Psoas muscle (tissue), 8 donors: ENCODE measurements around the gene ZNF750. TPM values are rescaled to one million over a fixed set of nuclear protein-coding genes. Genes with fewer than 3 reads are reported as not detected.

ENCODE experiments used
- ATAC-seq, 4 donors: fragments of 200-7000 bp; cut with Tn5 transposase; one replicate each; pipeline ENCODE4 v1.9.1; 2020; ENCODE audit warnings: moderate library complexity in 3 of 4, mild to moderate bottlenecking in 2 of 4
- DNase-seq, 2 donors: peaks; one replicate each; pipeline ENCODE4 v3.0.0-alpha.2; 2020
- H3K27ac ChIP-seq: fragments of 200-600 bp; one replicate; pipeline ENCODE4 v1.8.0; 2022
- H3K27me3 ChIP-seq, 3 donors: fragments of 200-600 bp in 1 of 3; one replicate each; pipeline versions ENCODE4 v1.6.1 to v1.8.0; 2013 to 2022; ENCODE audit warnings: low read length in 2 of 3, mild to moderate bottlenecking in 2 of 3, moderate library complexity in 1 of 3; ENCODE audit not compliant: insufficient read depth in 3 of 3
- H3K36me3 ChIP-seq, 2 donors: fragments of 200-600 bp in 1 of 2; one replicate each; pipeline versions ENCODE4 v1.6.1 to v1.8.0; 2013 to 2022; ENCODE audit warnings: low read depth in 1 of 2, mild to moderate bottlenecking in 1 of 2, moderate library complexity in 1 of 2; ENCODE audit not compliant: insufficient read depth in 1 of 2
- H3K4me1 ChIP-seq: fragments of 200-600 bp; one replicate; pipeline ENCODE4 v1.8.0; 2022
- H3K4me3 ChIP-seq: fragments of 200-600 bp; one replicate; pipeline ENCODE4 v1.8.0; 2022; ENCODE audit warnings: mild to moderate bottlenecking
- H3K9me3 ChIP-seq: fragments of 200-600 bp; one replicate; pipeline ENCODE4 v1.8.0; 2022
- WGBS, 3 donors: extraction: QIAGEN DNeasy Blood & Tissue Kit; methylation state at CpG; one replicate each; pipeline versions ENCODE4 v1.1.6 to v1.1.7; 2013; 5-methylcytosine and 5-hydroxymethylcytosine counted together
- intact Hi-C, 2 donors: fragments of 100-400 bp; cut with DNase I; formaldehyde crosslinking; loops; one replicate each; pipeline versions ENCODE4 v1.11.0 to v1.14.2; 2022
- polyA plus RNA-seq, 3 donors: library from polyadenylated mRNA; stranded (reverse); fragments of 200-250 nt; gene quantifications; one replicate each; pipeline ENCODE4 v1.2.3, GENCODE V29; 2013
- total RNA-seq, 4 donors: library from RNA; stranded (reverse); fragmentation: NEBNext Ultra II Directional in 2 of 4; extraction: Animal tissue kit (Norgen Biotek cat#: 25700) in 2 of 4; gene quantifications; one replicate each; pipeline versions ENCODE4 v1.2.1 to v1.2.4, GENCODE V29; 2021 to 2023
- TF ChIP-seq, protein P1 (sequence below): fragments of 200-600 bp; IDR thresholded peaks from one replicate; pipeline ENCODE4 v1.8.0; 2022; ENCODE audit warnings: antibody characterized with exemption
- donor health status: healthy with polysubstance abuse.
- donor health status: DM: no; HTN: no; CAD: no; lungs with moderate emphysema.
- donor health status: Bipolar disorder and iron deficiency.
- donor health status: healthy.
- donor health status: DM: yes; HTN: yes; CAD: no.
- donor health status: DM: no; HTN: no; CAD: no.
- donor health status: DM: no; HTN: no; CAD: no.
- donor health status: DM: yes; HTN: yes; CAD: no.

The ZNF750 gene
- total and polyA plus RNA-seq, 7 donors: 0.79 to 6.3 (median 2.2) TPM; not detected in 1

DNA sequence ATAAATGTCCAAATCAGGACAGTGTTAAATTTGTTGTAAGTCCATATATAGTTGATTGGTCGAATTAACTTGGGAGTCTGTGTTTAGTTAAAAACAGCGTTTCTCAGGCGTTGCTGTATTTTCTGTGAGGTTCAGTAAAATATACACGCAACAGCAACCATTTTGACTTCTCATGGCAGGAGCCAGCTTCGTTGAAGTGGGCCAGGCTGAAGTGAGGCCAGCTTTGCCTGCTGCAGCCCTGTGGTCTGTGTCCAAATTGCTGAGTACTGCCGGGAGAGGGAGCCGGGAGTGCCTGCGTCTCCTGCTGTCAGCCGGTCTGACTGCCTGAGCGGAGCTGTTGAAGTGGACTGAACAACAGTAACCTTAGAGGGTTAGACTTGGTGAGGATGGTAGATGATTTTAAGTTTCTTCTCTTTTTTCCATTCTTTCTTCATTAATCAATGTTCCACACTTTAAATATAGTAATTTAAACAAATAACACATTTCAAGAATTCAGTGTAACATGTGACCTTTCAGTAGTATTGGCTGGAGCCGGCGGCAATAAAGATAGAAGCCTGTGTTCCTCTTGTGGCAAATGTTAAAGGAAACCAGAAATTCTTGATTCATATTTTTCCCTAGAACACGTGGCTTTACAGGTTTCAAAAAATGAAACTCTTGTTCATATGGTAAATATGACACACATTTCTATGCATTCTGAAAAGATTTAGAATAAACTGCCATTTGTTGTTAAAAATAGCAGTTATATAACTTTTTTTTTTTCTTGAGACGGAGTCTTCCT is 37.0 kb upstream of the ZNF750 start:
- no peaks in the 10 kb centered on the region for H3K27me3 ChIP-seq
- H3K27ac ChIP-seq: peak overlapping the region; percentile 82
- ATAC-seq (peak; percentile 92 to 97 (median 94)), DNase-seq (peak; percentile 82 to 91)
- TF ChIP-seq, protein P1, sequence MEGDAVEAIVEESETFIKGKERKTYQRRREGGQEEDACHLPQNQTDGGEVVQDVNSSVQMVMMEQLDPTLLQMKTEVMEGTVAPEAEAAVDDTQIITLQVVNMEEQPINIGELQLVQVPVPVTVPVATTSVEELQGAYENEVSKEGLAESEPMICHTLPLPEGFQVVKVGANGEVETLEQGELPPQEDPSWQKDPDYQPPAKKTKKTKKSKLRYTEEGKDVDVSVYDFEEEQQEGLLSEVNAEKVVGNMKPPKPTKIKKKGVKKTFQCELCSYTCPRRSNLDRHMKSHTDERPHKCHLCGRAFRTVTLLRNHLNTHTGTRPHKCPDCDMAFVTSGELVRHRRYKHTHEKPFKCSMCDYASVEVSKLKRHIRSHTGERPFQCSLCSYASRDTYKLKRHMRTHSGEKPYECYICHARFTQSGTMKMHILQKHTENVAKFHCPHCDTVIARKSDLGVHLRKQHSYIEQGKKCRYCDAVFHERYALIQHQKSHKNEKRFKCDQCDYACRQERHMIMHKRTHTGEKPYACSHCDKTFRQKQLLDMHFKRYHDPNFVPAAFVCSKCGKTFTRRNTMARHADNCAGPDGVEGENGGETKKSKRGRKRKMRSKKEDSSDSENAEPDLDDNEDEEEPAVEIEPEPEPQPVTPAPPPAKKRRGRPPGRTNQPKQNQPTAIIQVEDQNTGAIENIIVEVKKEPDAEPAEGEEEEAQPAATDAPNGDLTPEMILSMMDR: peak; percentile 52
- H3K4me3 ChIP-seq: peak overlapping the region; percentile 23
- H3K36me3 ChIP-seq: peaks cover 0 to under 1% of the 10 kb centered on the region in 2 donors
- no peaks in the 10 kb centered on the region for H3K9me3 ChIP-seq
- WGBS, 3 donors: 16 to 20% (median 18%) methylated on average over 14 of the region's 14 CpGs
- intact Hi-C loops: no loop called here
- H3K4me1 ChIP-seq: peaks cover 29% of the 10 kb centered on the region

DNA sequence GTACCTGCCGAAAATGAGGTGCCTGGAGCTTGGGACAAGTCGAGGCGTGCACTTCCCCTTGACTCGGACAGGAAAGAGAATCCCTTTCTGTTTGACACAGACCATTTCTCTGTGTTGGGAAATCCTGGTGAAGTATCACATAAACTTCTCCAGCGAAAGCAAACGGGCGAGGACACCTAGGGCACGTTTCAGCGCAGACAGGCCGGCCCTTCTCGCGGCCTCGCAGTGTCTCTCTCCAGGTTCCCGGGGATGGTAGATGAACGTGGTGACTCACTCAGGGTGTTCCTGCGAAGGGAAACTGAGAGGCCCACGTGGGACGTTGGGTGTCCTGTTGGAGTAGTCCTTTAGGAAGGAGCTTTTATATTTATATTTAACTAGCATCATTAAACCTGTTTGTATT is 36.3 kb upstream of the ZNF750 start:
- Histone ChIP-seq H3K27me3 (no peaks in the 10 kb centered on the region), H3K36me3 (peaks cover 0 to 7% of the 10 kb centered on the region in 2 donors), H3K9me3 (no peaks in the 10 kb centered on the region), H3K27ac (peak overlapping the region; percentile 82), H3K4me3 (peak overlapping the region; percentile 23), H3K4me1 (peaks cover 29% of the 10 kb centered on the region)
- TF ChIP-seq, protein P1: no peak
- WGBS, 3 donors: 60 to 65% (median 61%) methylated on average over 18 of the region's 18 CpGs
- DNase-seq (peak; percentile 49 to 79), ATAC-seq (peak; percentile 73 to 86 (median 77))
- intact Hi-C loops: no loop called here

DNA sequence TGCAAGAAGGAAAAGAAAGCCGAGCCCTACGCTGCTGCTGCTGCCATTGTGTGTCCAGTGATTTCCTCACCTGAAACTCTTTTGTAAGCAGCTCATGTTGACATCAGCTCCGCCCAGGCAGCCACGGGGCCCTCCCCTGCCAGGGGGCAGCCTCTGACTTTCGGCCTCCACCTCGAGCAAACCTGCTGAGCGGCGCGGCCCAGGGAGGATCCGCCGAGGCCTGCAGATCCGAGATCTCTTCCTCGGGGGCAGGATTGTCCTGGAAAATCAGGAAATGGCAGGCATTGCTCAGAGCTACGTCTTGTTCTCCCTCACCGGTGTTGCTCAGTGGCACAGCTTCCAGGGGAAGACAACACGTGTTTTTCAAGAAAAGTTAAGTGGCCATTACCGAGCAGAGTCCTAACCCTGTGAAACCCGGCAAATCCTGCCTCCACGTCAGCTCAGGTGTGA is 35.6 kb upstream of the ZNF750 start:
- no peaks in the 10 kb centered on the region for H3K9me3 ChIP-seq
- no peaks in the 10 kb centered on the region for H3K27me3 ChIP-seq
- TF ChIP-seq, protein P1: no peak
- H3K27ac ChIP-seq: peak overlapping the region; percentile 82
- H3K4me1 ChIP-seq: peaks cover 26% of the 10 kb centered on the region
- peaks cover 0 to 15% of the 10 kb centered on the region in 2 donors for H3K36me3 ChIP-seq
- DNase-seq: no peak
- ATAC-seq: no peak
- H3K4me3 ChIP-seq: no peak overlapping the region
- WGBS, 3 donors: 83 to 85% (median 85%) methylated on average over 19 of the region's 19 CpGs
- intact Hi-C loops: no loop called here

DNA sequence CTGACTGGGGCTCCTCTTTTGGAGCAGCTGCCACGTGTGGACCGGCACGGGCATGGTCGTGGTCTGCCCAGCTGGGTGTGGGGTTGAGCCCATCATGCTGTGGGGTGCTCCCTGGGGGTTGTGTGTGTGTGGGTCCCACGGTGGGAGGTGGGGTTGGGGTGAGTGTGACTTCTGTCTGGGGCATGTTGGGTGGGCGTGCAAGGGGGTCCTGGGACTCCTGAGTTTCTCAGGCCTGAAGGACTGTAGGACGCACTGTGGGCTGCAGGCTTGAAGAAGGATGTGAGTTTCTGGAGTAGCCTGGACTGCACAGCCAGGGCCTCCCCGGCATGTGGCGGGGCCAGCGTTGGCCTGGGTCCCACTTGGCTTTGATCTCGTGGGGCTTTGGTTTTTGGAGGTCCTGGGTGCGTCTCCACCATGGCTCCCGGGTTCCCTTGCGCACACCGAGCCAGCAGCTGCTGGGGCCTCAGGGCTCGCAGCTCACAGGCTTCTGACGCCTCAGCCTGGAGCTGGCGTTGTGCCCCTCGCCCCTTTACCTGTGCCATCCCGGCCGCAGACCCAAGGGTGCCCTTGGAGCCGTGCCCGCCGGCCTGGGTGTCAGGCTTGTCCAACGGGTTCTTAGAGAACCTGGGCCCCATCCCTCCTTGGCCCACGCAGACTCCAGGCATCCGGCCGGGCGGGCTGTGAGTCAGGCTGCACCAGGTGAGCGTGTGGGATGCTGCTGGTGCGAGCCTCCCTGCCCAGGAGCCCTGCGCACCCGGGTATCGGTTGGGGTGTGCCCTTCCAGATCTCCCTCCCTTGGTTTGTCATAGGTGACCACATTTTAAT is 34.4 kb upstream of the ZNF750 start:
- Histone ChIP-seq H3K27me3 (no peaks in the 10 kb centered on the region), H3K4me1 (peaks cover 22% of the 10 kb centered on the region), H3K4me3 (no peak overlapping the region), H3K36me3 (peaks cover 0 to 23% of the 10 kb centered on the region in 2 donors), H3K27ac (no peak overlapping the region), H3K9me3 (no peaks in the 10 kb centered on the region)
- intact Hi-C loops: no loop called here
- ATAC-seq: no peak
- DNase-seq: peak in 1 of 2 donors; percentile 53
- TF ChIP-seq, protein P1: no peak
- 89% methylated on average over 30 to 34 of the region's 34 CpGs for WGBS, 3 donors
